Neural progenitor cell (in vitro differentiated cells): ENCODE results near the gene CENPB. TPM values are rescaled to one million over a fixed set of nuclear protein-coding genes. Genes with fewer than 3 reads are reported as not detected.

Experiments used
- DNase-seq: peaks from one replicate; pipeline ENCODE4 v3.0.0-alpha.2; 2016; ENCODE audit warnings: low spot score
- H2AFZ ChIP-seq: fragments of 200-600 bp; sonication (generic); replicated peaks from 2 replicates; pipeline ENCODE4 v1.6.1; 2016; ENCODE audit warnings: antibody characterized with exemption
- H3F3A ChIP-seq: fragments of 200-600 bp; sonication (generic); 2 replicates; pipeline ENCODE4 v1.6.1; 2016; ENCODE audit warnings: antibody characterized with exemption, low read depth
- H3K27ac ChIP-seq: fragments of 200-600 bp; sonication (generic); 2 replicates; pipeline ENCODE4 v1.5.1; 2016; ENCODE audit warnings: mild to moderate bottlenecking
- H3K27me3 ChIP-seq: fragments of 200-600 bp; sonication (generic); 2 replicates; pipeline ENCODE4 v1.6.1; 2016; ENCODE audit warnings: mild to moderate bottlenecking, moderate library complexity
- H3K36me3 ChIP-seq: fragments of 200-600 bp; sonication (generic); 2 replicates; pipeline ENCODE4 v1.5.1; 2016
- H3K4me1 ChIP-seq: fragments of 200-600 bp; sonication (generic); 2 replicates; pipeline ENCODE4 v1.6.1; 2016; ENCODE audit warnings: mixed run types
- H3K4me2 ChIP-seq: fragments of 200-600 bp; sonication (generic); 2 replicates; pipeline ENCODE4 v1.6.1; 2016
- H3K4me3 ChIP-seq: fragments of 200-600 bp; sonication (generic); 2 replicates; pipeline ENCODE4 v1.5.1; 2016
- H3K79me2 ChIP-seq: fragments of 200-600 bp; sonication (generic); 2 replicates; pipeline ENCODE4 v1.6.1; 2016; ENCODE audit warnings: low read depth
- H3K9ac ChIP-seq: fragments of 200-600 bp; sonication (generic); 2 replicates; pipeline ENCODE4 v1.6.1; 2016
- H3K9me3 ChIP-seq: fragments of 200-600 bp; sonication (generic); 2 replicates; pipeline ENCODE4 v1.5.1; 2016; ENCODE audit warnings: low read depth
- H4K20me1 ChIP-seq: fragments of 200-600 bp; sonication (generic); 2 replicates; pipeline ENCODE4 v1.6.1; 2016; ENCODE audit warnings: low read depth
- H3K27ac Mint-ChIP-seq: 3 replicates; pipeline ENCODE4 v1.8.0; 2021; ENCODE audit warnings: mixed read lengths
- H3K27me3 Mint-ChIP-seq: 2 replicates; pipeline ENCODE4 v1.8.0; 2022; ENCODE audit warnings: low read depth, mild to moderate bottlenecking, inconsistent platforms, moderate library complexity, mixed read lengths; ENCODE audit not compliant: insufficient read depth
- H3K36me3 Mint-ChIP-seq: 3 replicates; pipeline ENCODE4 v1.8.0; 2021; ENCODE audit warnings: mixed read lengths
- H3K4me1 Mint-ChIP-seq: 3 replicates; pipeline ENCODE4 v1.8.0; 2021; ENCODE audit warnings: mixed read lengths
- H3K4me3 Mint-ChIP-seq: 3 replicates; pipeline ENCODE4 v1.8.0; 2021; ENCODE audit warnings: mild to moderate bottlenecking, moderate library complexity, mixed read lengths
- H3K9me3 Mint-ChIP-seq: 3 replicates; pipeline ENCODE4 v1.8.0; 2020; ENCODE audit warnings: mixed read lengths
- CTCF ChIP-seq: fragments of 200-600 bp; sonication (generic); IDR thresholded peaks from 2 replicates; pipeline ENCODE4 v1.5.1; 2017; ENCODE audit warnings: antibody characterized with exemption, mild to moderate bottlenecking
- EZH2 ChIP-seq: fragments of 200-600 bp; sonication (generic); IDR thresholded peaks from 2 replicates; pipeline ENCODE4 v1.6.1; 2017; ENCODE audit warnings: antibody characterized with exemption, mild to moderate bottlenecking, moderate library complexity
- EZH2phosphoT487 ChIP-seq: fragments of 200-600 bp; sonication (generic); IDR thresholded peaks from 2 replicates; pipeline ENCODE4 v1.6.1; 2017; ENCODE audit warnings: antibody characterized with exemption
- total RNA-seq: library from RNA; depleted of rRNA; stranded (reverse); fragments of >200 nt; gene quantifications from 2 replicates; pipeline ENCODE4 v1.2.3, GENCODE V29; 2015; ENCODE audit warnings: low replicate concordance

CENPB gene
- total RNA-seq, 1 donor from 2014 or later, result 5.0 TPM

DNA sequence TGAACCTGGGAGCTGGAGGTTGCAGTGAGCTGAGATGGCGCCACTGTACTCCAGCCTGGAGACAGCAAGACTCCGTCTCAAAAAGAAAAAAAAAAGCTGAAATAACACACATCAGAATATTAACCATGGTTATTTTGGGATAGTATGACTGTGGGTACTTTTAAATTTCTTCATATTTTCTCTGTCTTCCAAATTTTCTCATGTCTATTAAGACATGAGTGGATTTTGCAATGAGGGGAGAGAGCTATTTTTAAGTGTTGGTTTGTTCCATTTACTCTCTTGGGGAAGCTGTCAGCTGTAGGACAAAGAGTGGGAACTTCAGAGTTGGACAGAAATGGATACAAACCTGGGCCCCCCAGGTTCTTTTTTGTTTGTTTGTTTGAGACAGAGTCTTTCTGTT, 29.3 kb downstream of the CENPB start:
- Histone ChIP-seq H3F3A (peaks cover 24% of the 10 kb centered on the region), H3K79me2 (no peaks in the 10 kb centered on the region), H3K4me3 (no peak overlapping the region), H3K36me3 (no peaks in the 10 kb centered on the region), H2AFZ (no peak overlapping the region), H3K27ac (no peak overlapping the region), H3K4me2 (no peak overlapping the region), H4K20me1 (peaks cover 7% of the 10 kb centered on the region), H3K27me3 (peaks cover 8% of the 10 kb centered on the region), H3K9me3 (no peaks in the 10 kb centered on the region), H3K4me1 (peaks cover 28% of the 10 kb centered on the region), H3K9ac (no peak overlapping the region)
- Mint-ChIP-seq H3K4me1 (peaks cover 11% of the 10 kb centered on the region), H3K27me3 (peaks cover 8% of the 10 kb centered on the region), H3K9me3 (no peaks in the 10 kb centered on the region), H3K27ac (no peak overlapping the region), H3K36me3 (peaks cover 21% of the 10 kb centered on the region), H3K4me3 (no peak overlapping the region)
- DNase-seq, result no peak
- TF ChIP-seq EZH2phosphoT487, result no peak
- TF ChIP-seq EZH2, result no peak
- no peak for TF ChIP-seq CTCF

- Histone ChIP-seq H3F3A (peaks cover 26% of the 10 kb centered on the region), H3K9me3 (no peaks in the 10 kb centered on the region), H3K4me3 (no peak overlapping the region), H3K36me3 (no peaks in the 10 kb centered on the region), H3K79me2 (no peaks in the 10 kb centered on the region), H4K20me1 (peaks cover 14% of the 10 kb centered on the region), H3K27ac (no peak overlapping the region), H2AFZ (no peak overlapping the region), H3K4me2 (no peak overlapping the region), H3K27me3 (peaks cover 21% of the 10 kb centered on the region), H3K9ac (no peak overlapping the region), H3K4me1 (peaks cover 19% of the 10 kb centered on the region)
- peak overlapping the region; percentile 57 for H3K4me3 Mint-ChIP-seq
- DNase-seq, result no peak
- H3K27ac Mint-ChIP-seq, result no peak overlapping the region
- peaks cover 1% of the 10 kb centered on the region for H3K9me3 Mint-ChIP-seq
- peaks cover 20% of the 10 kb centered on the region for H3K36me3 Mint-ChIP-seq
- peaks cover 12% of the 10 kb centered on the region for H3K27me3 Mint-ChIP-seq
- H3K4me1 Mint-ChIP-seq, result peaks cover 14% of the 10 kb centered on the region
- TF ChIP-seq EZH2 (no peak), CTCF (no peak), EZH2phosphoT487 (no peak)
Observed at GRCh38 chr20:3755814-3756480, 30.6 kb downstream of the CENPB start.

DNA sequence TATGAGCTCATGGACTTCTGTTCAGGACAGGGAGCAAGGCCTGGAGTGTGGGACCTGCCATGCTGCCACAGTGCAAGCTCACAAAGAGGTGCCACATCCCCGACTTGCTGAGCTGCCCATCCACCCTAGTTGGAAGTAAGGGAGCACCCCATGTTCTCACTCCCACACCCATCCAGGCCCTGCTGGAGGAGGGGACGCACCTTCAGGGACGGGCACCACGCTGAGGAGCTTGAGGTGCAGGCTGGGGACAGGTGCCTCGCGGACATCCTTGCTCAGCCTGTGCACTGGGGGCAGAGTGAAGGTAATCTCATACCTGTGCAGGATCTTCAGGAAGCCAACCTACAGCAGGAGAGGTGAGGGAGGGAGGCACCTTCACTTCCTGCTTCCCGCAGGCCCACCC, 31.3 kb downstream of the CENPB start:
- H3K36me3 ChIP-seq, result no peaks in the 10 kb centered on the region
- H3K27ac Mint-ChIP-seq, result no peak overlapping the region

More for the DNA sequence above, 31.3 kb downstream of the CENPB start:
- peaks cover 17% of the 10 kb centered on the region for H3K4me1 Mint-ChIP-seq
- DNase-seq, result no peak
- Histone ChIP-seq H3K27ac (no peak overlapping the region), H3K27me3 (peaks cover 28% of the 10 kb centered on the region), H4K20me1 (peaks cover 21% of the 10 kb centered on the region), H3K4me3 (no peak overlapping the region), H3K79me2 (no peaks in the 10 kb centered on the region), H2AFZ (no peak overlapping the region), H3K9ac (no peak overlapping the region), H3K4me1 (peaks cover 12% of the 10 kb centered on the region), H3K9me3 (no peaks in the 10 kb centered on the region), H3K4me2 (no peak overlapping the region), H3F3A (peaks cover 26% of the 10 kb centered on the region)
- no peak overlapping the region for H3K4me3 Mint-ChIP-seq
- TF ChIP-seq EZH2phosphoT487 (no peak), CTCF (no peak), EZH2 (no peak)
- peaks cover 6% of the 10 kb centered on the region for H3K9me3 Mint-ChIP-seq
- peaks cover 19% of the 10 kb centered on the region for H3K27me3 Mint-ChIP-seq
- H3K36me3 Mint-ChIP-seq, result peaks cover 24% of the 10 kb centered on the region
